ENCODE results near the gene ZNF226.

Gene ZNF226

DNA sequence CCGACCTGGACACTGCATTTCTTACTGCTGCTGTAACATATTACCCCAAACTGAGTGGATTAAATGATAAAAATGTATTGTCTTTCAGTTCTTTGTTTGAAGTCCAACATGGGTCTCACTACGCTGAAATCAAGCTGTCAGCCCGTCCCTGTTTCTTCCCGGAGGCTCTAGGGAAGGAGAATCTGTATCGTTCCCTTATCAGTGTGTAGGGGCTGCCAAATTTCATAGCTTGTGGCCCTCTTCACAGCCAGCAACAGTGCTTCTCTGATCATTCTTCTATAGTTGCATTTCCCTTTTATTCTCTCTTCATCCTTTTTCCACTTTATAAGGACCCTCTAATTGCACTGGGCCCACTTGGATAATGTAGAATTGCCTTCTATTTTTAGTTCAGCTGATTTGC, 13.4 kb upstream of the ZNF226 start:
- no peak for DNase-seq
- Histone ChIP-seq H3F3A (ENCODE audit: insufficient read depth, low read length) (no peaks in the 10 kb centered on the region), H3K4me3 (ENCODE audit: low read length) (no peak overlapping the region), H2AFZ (ENCODE audit: low read length) (no peak overlapping the region), H3K9ac (ENCODE audit: low read length) (no peak overlapping the region), H3K9me2 (replicated peaks; ENCODE audit: insufficient read depth, low read length) (no peaks in the 10 kb centered on the region), H3K4me1 (ENCODE audit: low read length) (no peaks in the 10 kb centered on the region), H3K27ac (ENCODE audit: low read length) (no peak overlapping the region), H3K36me3 (replicated peaks; ENCODE audit: insufficient read depth, low read length) (no peaks in the 10 kb centered on the region), H3K9me3 (replicated peaks; ENCODE audit: insufficient read depth, low read length) (no peaks in the 10 kb centered on the region), H3K27me3 (replicated peaks; ENCODE audit: insufficient read depth, low read length) (no peaks in the 10 kb centered on the region), H4K20me1 (ENCODE audit: insufficient read depth, low read length) (no peaks in the 10 kb centered on the region), H3K4me2 (ENCODE audit: low read depth, low read length) (no peak overlapping the region), H3K79me2 (ENCODE audit: low read length) (no peaks in the 10 kb centered on the region)
- TF ChIP-seq, protein P1, sequence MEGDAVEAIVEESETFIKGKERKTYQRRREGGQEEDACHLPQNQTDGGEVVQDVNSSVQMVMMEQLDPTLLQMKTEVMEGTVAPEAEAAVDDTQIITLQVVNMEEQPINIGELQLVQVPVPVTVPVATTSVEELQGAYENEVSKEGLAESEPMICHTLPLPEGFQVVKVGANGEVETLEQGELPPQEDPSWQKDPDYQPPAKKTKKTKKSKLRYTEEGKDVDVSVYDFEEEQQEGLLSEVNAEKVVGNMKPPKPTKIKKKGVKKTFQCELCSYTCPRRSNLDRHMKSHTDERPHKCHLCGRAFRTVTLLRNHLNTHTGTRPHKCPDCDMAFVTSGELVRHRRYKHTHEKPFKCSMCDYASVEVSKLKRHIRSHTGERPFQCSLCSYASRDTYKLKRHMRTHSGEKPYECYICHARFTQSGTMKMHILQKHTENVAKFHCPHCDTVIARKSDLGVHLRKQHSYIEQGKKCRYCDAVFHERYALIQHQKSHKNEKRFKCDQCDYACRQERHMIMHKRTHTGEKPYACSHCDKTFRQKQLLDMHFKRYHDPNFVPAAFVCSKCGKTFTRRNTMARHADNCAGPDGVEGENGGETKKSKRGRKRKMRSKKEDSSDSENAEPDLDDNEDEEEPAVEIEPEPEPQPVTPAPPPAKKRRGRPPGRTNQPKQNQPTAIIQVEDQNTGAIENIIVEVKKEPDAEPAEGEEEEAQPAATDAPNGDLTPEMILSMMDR (IDR thresholded peaks at IDR 0.05; ENCODE audit: low read length) = no peak
- TF ChIP-seq EZH2phosphoT487 (IDR thresholded peaks at IDR 0.05; ENCODE audit: low read length) (no peak), EZH2 (optimal IDR thresholded peaks at IDR 0.05; ENCODE audit: low read depth, low read length) (no peak)

DNA sequence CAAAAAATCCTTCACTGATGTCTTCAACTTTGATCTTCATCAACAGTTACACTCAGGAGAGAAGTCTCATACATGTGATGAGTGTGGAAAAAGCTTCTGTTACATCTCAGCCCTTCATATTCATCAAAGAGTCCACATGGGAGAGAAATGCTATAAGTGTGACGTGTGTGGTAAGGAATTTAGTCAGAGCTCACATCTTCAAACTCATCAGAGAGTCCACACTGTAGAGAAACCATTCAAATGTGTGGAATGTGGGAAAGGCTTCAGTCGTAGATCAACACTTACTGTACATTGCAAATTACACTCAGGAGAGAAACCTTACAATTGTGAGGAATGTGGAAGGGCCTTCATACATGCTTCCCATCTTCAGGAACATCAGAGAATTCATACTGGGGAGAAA, 8.4 kb upstream of the ZNF226 start:
- Histone ChIP-seq H3K27ac (ENCODE audit: low read length) (no peak overlapping the region), H4K20me1 (ENCODE audit: insufficient read depth, low read length) (no peaks in the 10 kb centered on the region), H3K9ac (ENCODE audit: low read length) (no peak overlapping the region), H2AFZ (ENCODE audit: low read length) (no peak overlapping the region), H3K4me2 (ENCODE audit: low read depth, low read length) (no peak overlapping the region), H3K27me3 (replicated peaks; ENCODE audit: insufficient read depth, low read length) (no peaks in the 10 kb centered on the region), H3K9me3 (replicated peaks; ENCODE audit: insufficient read depth, low read length) (no peaks in the 10 kb centered on the region), H3K4me1 (ENCODE audit: low read length) (no peaks in the 10 kb centered on the region), H3K79me2 (ENCODE audit: low read length) (no peaks in the 10 kb centered on the region), H3K36me3 (replicated peaks; ENCODE audit: insufficient read depth, low read length) (no peaks in the 10 kb centered on the region), H3F3A (ENCODE audit: insufficient read depth, low read length) (no peaks in the 10 kb centered on the region), H3K4me3 (ENCODE audit: low read length) (no peak overlapping the region), H3K9me2 (replicated peaks; ENCODE audit: insufficient read depth, low read length) (no peaks in the 10 kb centered on the region)
- TF ChIP-seq EZH2phosphoT487 (IDR thresholded peaks at IDR 0.05; ENCODE audit: low read length) (no peak), EZH2 (optimal IDR thresholded peaks at IDR 0.05; ENCODE audit: low read depth, low read length) (no peak)
- TF ChIP-seq, protein P1 (IDR thresholded peaks at IDR 0.05; ENCODE audit: low read length) = no peak
- DNase-seq = no peak

DNA sequence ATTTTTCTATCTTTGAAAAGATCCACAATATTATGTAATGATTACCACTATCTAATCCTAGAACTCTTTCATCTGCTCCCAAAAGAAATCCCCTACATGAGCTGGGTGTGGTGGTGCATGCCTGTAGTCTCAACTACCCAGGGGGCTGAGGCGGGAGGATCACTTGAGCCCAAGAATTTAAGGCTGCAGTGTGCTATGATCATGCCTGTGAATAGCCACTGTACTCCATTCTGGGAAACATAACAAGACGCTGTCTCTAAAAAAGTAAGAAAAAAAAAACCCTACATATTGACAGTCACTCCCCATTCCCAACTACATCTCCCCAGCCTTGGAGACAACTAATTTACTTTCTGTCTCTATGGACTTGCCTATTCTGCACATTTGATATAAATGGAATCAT, 1.1 kb upstream of the ZNF226 start:
- no peaks in the 10 kb centered on the region for H3K79me2 ChIP-seq (ENCODE audit: low read length)
- H3K9me3 ChIP-seq (replicated peaks; ENCODE audit: insufficient read depth, low read length) = 0 out of 2 replicates have a peak, but pooled peaks cover 3% of the 10 kb centered on the region
- H3K4me3 ChIP-seq (ENCODE audit: low read length) = no peak overlapping the region
- H3K9me2 ChIP-seq (replicated peaks; ENCODE audit: insufficient read depth, low read length) = no peaks in the 10 kb centered on the region
- H3K9ac ChIP-seq (ENCODE audit: low read length) = no peak overlapping the region
- H3K27me3 ChIP-seq (replicated peaks; ENCODE audit: insufficient read depth, low read length) = no peaks in the 10 kb centered on the region
- H3K4me1 ChIP-seq (ENCODE audit: low read length) = no peaks in the 10 kb centered on the region
- H3K4me2 ChIP-seq (ENCODE audit: low read depth, low read length) = no peak overlapping the region
- TF ChIP-seq, protein P1 (IDR thresholded peaks at IDR 0.05; ENCODE audit: low read length) = no peak
- TF ChIP-seq EZH2 (optimal IDR thresholded peaks at IDR 0.05; ENCODE audit: low read depth, low read length) (no peak), EZH2phosphoT487 (IDR thresholded peaks at IDR 0.05; ENCODE audit: low read length) (no peak)
- no peaks in the 10 kb centered on the region for H4K20me1 ChIP-seq (ENCODE audit: insufficient read depth, low read length)
- no peak overlapping the region for H2AFZ ChIP-seq (ENCODE audit: low read length)
- no peaks in the 10 kb centered on the region for H3K36me3 ChIP-seq (replicated peaks; ENCODE audit: insufficient read depth, low read length)
- DNase-seq = no peak
- no peak overlapping the region for H3K27ac ChIP-seq (ENCODE audit: low read length)
- H3F3A ChIP-seq (ENCODE audit: insufficient read depth, low read length) = no peaks in the 10 kb centered on the region
